AG10803 (cell line): ENCODE results near the gene SIM2.
A peak's percentile ranks its signal among the peaks of the same experiment; 100 is the strongest.

Experiments
- DNase-seq: peaks from one replicate; pipeline ENCODE4 v3.0.0; 2010; ENCODE audit warnings: low read depth
- H3K4me3 ChIP-seq: 2 replicates; pipeline ENCODE4 v1.5.1; 2011; ENCODE audit warnings: mild to moderate bottlenecking, low read length, control low read depth
- TF ChIP-seq, protein P1 (sequence below): conservative IDR thresholded peaks from 2 replicates; pipeline ENCODE4 v1.5.1; 2011; ENCODE audit warnings: mild to moderate bottlenecking, low read length, control low read depth, inconsistent platforms

The SIM2 gene

DNA sequence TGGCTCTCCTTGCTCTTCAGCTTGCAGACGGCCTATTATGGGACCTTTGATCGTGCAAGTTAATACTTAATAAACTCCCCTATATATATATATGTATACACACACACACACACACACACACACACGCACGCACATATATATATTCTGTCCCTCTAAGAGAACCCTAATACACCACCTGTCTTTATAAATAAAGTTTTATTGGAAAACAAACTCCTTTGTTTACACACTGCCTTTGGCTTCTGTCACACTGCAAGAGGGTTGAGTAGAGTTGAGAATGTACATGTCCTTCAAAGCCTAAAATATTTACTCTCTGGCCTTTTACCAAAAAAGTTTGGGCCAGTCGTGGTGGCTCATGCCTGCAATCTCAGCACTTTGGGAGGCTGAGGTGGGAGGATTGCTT, 26.2 kb upstream of the SIM2 start:
- no peak for DNase-seq
- TF ChIP-seq, protein P1, sequence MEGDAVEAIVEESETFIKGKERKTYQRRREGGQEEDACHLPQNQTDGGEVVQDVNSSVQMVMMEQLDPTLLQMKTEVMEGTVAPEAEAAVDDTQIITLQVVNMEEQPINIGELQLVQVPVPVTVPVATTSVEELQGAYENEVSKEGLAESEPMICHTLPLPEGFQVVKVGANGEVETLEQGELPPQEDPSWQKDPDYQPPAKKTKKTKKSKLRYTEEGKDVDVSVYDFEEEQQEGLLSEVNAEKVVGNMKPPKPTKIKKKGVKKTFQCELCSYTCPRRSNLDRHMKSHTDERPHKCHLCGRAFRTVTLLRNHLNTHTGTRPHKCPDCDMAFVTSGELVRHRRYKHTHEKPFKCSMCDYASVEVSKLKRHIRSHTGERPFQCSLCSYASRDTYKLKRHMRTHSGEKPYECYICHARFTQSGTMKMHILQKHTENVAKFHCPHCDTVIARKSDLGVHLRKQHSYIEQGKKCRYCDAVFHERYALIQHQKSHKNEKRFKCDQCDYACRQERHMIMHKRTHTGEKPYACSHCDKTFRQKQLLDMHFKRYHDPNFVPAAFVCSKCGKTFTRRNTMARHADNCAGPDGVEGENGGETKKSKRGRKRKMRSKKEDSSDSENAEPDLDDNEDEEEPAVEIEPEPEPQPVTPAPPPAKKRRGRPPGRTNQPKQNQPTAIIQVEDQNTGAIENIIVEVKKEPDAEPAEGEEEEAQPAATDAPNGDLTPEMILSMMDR, result no peak
- no peak overlapping the region for H3K4me3 ChIP-seq

DNA sequence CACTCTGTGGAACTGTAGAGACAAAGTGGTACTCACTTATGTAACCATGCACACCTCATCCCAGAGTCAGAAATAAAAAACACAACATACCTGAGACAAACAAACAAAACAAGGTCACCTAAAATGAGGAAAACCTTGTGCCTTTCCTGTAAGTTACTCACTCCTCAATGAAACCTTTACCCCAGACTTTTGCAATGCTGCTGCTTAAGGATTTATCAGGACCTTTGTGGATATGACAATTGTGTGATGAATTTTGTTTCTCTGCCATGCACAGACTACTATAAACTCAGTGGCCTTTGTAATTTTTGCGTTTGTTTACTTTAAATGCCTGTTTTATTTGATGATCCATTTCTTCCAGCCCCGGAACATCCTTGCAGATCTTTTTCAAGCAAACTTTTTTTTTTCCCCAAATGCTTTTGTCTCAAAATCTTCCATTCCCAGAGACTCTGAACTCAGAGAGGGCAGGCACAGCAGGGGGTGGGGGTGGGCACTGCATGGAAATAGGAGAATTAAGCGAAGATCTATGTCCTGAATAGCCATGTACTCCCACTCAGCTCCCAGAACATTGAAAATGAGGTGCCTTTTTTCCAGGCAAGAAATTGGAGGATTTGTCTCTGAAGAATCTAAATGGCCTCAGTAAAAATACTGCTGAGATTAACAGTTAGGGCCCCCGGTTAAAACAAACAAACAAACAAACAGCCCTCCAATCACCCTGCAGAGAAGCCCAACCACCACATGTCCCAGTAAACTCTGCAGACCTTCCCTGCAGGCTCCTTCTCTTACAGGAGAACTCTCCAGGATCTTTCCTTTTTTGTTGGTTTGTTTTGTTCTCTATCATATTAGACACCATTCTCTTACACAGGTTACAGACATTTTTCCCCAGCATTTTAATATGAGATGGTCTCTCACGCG, 22.6 kb upstream of the SIM2 start:
- no peak for DNase-seq
- TF ChIP-seq, protein P1, result no peak
- H3K4me3 ChIP-seq, result no peak overlapping the region

DNA sequence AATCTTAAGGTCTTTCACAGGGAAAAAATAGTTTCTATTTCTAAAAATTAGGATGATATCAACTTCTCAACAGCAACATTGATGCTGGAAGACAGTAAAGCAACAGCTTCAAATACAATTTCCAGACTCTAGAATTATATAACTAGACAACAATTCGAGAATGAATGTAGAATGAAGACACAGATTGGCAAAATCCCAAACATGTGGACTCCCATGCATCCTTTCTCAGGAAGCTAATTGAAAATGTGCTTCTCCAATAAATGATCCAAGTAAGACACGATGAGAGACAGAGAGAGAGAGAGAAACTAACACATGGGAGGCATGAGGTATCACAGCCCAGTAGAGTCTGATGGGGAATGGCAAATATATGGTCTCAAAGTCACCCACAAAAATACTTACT, 21.5 kb upstream of the SIM2 start:
- TF ChIP-seq, protein P1, result no peak
- DNase-seq, result peak; percentile 18
- no peak overlapping the region for H3K4me3 ChIP-seq

DNA sequence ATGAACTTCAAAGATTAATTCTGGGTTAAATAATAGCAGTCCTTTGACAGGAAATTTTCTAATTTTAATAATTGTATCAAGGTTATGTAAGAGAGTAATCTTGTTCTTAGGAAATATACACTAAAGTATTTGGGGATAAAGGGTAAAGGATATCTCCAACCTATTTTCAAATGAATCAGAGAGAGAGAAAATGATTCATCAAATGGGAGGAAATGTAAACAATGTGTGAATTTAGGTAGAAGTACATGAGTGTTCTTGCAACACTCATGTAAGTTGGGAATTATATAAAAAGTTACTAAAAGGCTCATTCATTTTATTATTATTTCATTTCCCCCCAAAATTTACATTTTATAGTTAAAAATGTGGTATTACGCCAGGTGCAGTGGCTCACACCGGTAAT, 20.4 kb upstream of the SIM2 start:
- DNase-seq, result no peak
- H3K4me3 ChIP-seq, result no peak overlapping the region
- TF ChIP-seq, protein P1, result no peak

DNA sequence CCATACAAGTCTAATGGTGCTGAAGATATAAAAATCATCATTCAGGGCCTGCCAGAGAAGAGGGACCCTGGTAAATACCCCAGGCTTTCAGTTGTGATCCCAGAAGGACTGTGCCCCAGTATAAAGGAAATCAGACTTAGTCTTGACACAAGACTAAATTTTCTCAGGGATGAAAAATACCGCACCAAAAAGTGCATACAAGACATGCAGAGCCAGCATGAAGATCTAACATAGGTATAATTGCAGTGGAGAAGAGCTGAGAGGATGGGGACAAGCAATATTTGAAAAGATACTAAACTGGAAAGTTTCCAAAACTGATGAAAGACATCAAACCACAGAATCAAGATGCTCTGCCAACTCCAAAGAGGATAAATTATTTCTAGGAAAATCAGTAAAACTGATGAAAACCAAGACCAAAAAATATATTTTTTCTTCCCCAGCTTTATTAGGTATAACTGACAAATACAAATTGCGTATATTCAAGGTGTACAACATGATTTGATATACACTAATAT, 17.7 kb upstream of the SIM2 start:
- TF ChIP-seq, protein P1, result no peak
- no peak for DNase-seq
- no peak overlapping the region for H3K4me3 ChIP-seq

DNA sequence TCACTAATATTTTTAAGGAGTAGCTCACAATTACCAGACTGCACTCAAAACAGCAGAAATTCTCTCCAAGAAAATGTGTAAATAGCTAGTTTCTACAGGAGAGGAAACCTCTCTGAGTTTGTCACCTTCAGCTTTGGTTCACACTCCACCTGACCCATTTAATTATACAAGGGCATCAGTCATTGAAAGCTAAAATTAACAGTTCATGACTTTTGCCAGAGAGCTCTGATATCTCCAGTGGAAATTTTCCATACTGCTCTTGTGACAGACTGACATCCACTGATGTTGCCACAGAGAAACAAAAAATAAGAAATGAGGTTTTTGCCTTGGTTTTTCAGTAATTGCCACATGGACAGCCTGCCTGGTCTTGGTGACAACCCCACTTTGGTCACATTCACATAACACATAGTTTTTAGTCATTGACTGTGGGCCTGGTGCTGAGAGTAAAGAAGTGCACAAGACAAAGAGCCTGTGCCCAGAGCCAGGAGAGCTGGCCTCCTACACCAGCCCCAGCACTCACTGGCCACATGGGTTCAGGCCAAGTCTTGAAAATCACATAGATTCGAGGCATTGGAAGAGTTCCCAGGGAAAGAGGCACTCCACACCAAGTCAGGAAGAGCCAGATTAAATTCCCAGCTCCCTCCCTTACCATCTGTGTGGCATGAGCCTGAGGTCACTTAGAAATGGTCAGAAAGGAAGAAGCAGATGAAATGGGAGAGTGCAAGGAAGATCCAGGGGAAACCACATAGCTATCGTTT, 13.8 kb upstream of the SIM2 start:
- DNase-seq, result peak; percentile 62
- TF ChIP-seq, protein P1, result no peak
- no peak overlapping the region for H3K4me3 ChIP-seq
